HL-60 (cell line): Measurements from ENCODE around the gene CALN1.

ENCODE experiments used
- CTCF ChIP-seq: IDR thresholded peaks from one replicate; pipeline ENCODE4 v1.5.1; 2011; ENCODE audit warnings: low read length, control low read depth, inconsistent platforms; ENCODE audit not compliant: insufficient read depth
- POLR2AphosphoS5 ChIP-seq: IDR thresholded peaks from 2 replicates; pipeline ENCODE4 v1.6.1; 2012; ENCODE audit warnings: low read depth

- TF ChIP-seq POLR2AphosphoS5 = no peak
- no peak for TF ChIP-seq CTCF
Observed at GRCh38 chr7:71984348-71984747, 427.8 kb downstream of the CALN1 start.
